Measurements from ENCODE around the gene MRPS17. TPM values are rescaled to one million over a fixed set of nuclear protein-coding genes. Genes with fewer than 3 reads are reported as not detected.

MRPS17 gene
- total RNA-seq, 1 donor from 2014 or later, result 28.3 TPM

GRCh38 chr7:55980266-55980665, 28.6 kb downstream of the MRPS17 start:
- Mint-ChIP-seq H3K27me3 (ENCODE audit: low read depth) (no peaks in the 10 kb centered on the region), H3K9me3 (no peaks in the 10 kb centered on the region), H3K36me3 (ENCODE audit: low read depth) (peaks cover 47% of the 10 kb centered on the region), H3K27ac (no peak overlapping the region), H3K4me3 (ENCODE audit: low read depth) (no peak overlapping the region), H3K4me1 (ENCODE audit: low read depth) (no peaks in the 10 kb centered on the region)
- DNase-seq (ENCODE audit: low spot score), result no peak
- intact Hi-C loops (cut with micrococcal nuclease), result no loop called here

- H3K4me3 Mint-ChIP-seq (ENCODE audit: low read depth), result no peak overlapping the region
- no peak overlapping the region for H3K27ac Mint-ChIP-seq
- H3K27me3 Mint-ChIP-seq (ENCODE audit: low read depth), result no peaks in the 10 kb centered on the region
- no peaks in the 10 kb centered on the region for H3K4me1 Mint-ChIP-seq (ENCODE audit: low read depth)
- intact Hi-C loops (cut with micrococcal nuclease), result no loop called here
- no peak for DNase-seq (ENCODE audit: low spot score)
- H3K36me3 Mint-ChIP-seq (ENCODE audit: low read depth), result peaks cover 49% of the 10 kb centered on the region
- H3K9me3 Mint-ChIP-seq, result no peaks in the 10 kb centered on the region
These were observed 31.9 kb downstream of the MRPS17 start for GRCh38 chr7:55983537-55983936.

GRCh38 chr7:55992346-55992745, 40.7 kb downstream of the MRPS17 start:
- Mint-ChIP-seq H3K9me3 (no peaks in the 10 kb centered on the region), H3K4me3 (ENCODE audit: low read depth) (no peak overlapping the region), H3K27me3 (ENCODE audit: low read depth) (no peaks in the 10 kb centered on the region), H3K36me3 (ENCODE audit: low read depth) (peaks cover 41% of the 10 kb centered on the region), H3K4me1 (ENCODE audit: low read depth) (peaks cover 4% of the 10 kb centered on the region), H3K27ac (no peak overlapping the region)
- intact Hi-C loops (cut with micrococcal nuclease), result no loop called here
- DNase-seq (ENCODE audit: low spot score), result no peak

GRCh38 chr7:55996856-55997500, 45.3 kb downstream of the MRPS17 start:
- Mint-ChIP-seq H3K9me3 (no peaks in the 10 kb centered on the region), H3K27ac (no peak overlapping the region), H3K4me1 (ENCODE audit: low read depth) (peaks cover 19% of the 10 kb centered on the region), H3K4me3 (ENCODE audit: low read depth) (no peak overlapping the region), H3K27me3 (ENCODE audit: low read depth) (no peaks in the 10 kb centered on the region), H3K36me3 (ENCODE audit: low read depth) (peaks cover 36% of the 10 kb centered on the region)
- intact Hi-C loops (cut with micrococcal nuclease), result no loop called here
- DNase-seq (ENCODE audit: low spot score), result no peak

GRCh38 chr7:56003749-56004148, 52.1 kb downstream of the MRPS17 start:
- Mint-ChIP-seq H3K4me1 (ENCODE audit: low read depth) (peaks cover 16% of the 10 kb centered on the region), H3K4me3 (ENCODE audit: low read depth) (no peak overlapping the region), H3K27ac (no peak overlapping the region), H3K9me3 (no peaks in the 10 kb centered on the region), H3K36me3 (ENCODE audit: low read depth) (peaks cover 13% of the 10 kb centered on the region), H3K27me3 (ENCODE audit: low read depth) (no peaks in the 10 kb centered on the region)
- no peak for DNase-seq (ENCODE audit: low spot score)
- intact Hi-C loops (cut with micrococcal nuclease), result loop anchor here (1.0 kb wide), 1 partner anchor 71 kb away; no protein-coding TSS in a partner anchor

Other genes starting within 250 kb of the MRPS17 start
- gene SEPTIN14, start 89.1 kb upstream of the MRPS17 start, total RNA-seq, result not detected in 2 replicates
- gene ZNF713, start 64.4 kb upstream of the MRPS17 start, total RNA-seq, result 1.7 and 2.9 TPM in 2 replicates
- gene NIPSNAP2, start 12.7 kb downstream of the MRPS17 start, total RNA-seq, result 52.3 and 56.3 TPM in 2 replicates
- 18.4 and 20.8 TPM in 2 replicates for gene PSPH, start 99.6 kb downstream of the MRPS17 start, total RNA-seq
- gene CCT6A, start 99.9 kb downstream of the MRPS17 start, total RNA-seq, result 259 and 263 TPM in 2 replicates
- gene SUMF2, start 112.4 kb downstream of the MRPS17 start, total RNA-seq, result 153 and 158 TPM in 2 replicates
- 2.5 and 3.6 TPM in 2 replicates for gene PHKG1, start 141.1 kb downstream of the MRPS17 start, total RNA-seq
- 660 TPM in 2 replicates for gene CHCHD2, start 154.6 kb downstream of the MRPS17 start, total RNA-seq
- gene NUPR2, start 164.5 kb downstream of the MRPS17 start, total RNA-seq, result not detected in 2 replicates